ENCODE data around the gene LLCFC1.

LLCFC1 gene

DNA sequence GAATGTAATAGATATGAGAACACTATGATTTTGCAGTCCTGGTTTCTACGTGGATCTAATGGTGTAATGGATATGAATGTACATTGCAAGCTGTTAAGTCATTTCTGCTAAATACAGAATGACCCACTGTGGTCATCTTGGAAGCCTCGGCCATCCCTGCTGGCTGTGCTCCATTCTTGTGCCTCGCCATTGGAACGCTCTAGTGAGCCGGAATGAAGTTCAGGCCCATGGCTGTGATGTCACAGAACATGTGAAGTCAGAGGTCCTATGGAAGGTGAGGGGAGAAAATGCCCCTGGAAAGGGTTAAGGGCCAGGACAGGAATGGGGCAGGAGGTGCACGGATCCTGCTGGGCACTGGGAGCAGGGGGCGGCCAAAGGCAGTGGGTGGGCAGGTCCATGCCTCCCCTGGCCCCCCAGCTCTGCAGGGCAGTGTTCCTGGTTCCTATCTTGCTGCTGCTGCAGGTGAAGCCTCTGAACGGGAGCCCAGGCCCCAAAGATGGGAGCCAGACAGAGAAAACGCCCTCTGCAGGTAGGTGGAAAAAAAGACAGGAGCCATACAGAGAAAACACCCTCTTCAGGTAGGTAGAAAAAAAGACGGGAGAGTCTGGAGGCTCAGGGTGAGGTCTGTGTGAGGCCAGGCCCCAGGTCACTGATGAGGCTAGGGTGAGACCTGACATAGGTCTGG is at the start of gene LLCFC1:
LLCFC1 (plus strand) TSS at position 259 of the 685 bp plus-strand sequence; CDS start at position 397, 138 bp downstream.
- peak; percentile 15 for DNase-seq (ENCODE audit: low read depth)
- no peak within 1 kb of the TSS for H3K4me3 ChIP-seq (ENCODE audit: low read depth, low read length)
- TF ChIP-seq, protein P1, sequence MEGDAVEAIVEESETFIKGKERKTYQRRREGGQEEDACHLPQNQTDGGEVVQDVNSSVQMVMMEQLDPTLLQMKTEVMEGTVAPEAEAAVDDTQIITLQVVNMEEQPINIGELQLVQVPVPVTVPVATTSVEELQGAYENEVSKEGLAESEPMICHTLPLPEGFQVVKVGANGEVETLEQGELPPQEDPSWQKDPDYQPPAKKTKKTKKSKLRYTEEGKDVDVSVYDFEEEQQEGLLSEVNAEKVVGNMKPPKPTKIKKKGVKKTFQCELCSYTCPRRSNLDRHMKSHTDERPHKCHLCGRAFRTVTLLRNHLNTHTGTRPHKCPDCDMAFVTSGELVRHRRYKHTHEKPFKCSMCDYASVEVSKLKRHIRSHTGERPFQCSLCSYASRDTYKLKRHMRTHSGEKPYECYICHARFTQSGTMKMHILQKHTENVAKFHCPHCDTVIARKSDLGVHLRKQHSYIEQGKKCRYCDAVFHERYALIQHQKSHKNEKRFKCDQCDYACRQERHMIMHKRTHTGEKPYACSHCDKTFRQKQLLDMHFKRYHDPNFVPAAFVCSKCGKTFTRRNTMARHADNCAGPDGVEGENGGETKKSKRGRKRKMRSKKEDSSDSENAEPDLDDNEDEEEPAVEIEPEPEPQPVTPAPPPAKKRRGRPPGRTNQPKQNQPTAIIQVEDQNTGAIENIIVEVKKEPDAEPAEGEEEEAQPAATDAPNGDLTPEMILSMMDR (IDR thresholded peaks at IDR 0.05; ENCODE audit: control insufficient read depth, extremely low read depth, insufficient read depth): peak; percentile 54

GRCh38 chr7:142889816-142890215 is 49.5 kb upstream of the LLCFC1 start:
- DNase-seq (ENCODE audit: low read depth): no peak
- H3K4me3 ChIP-seq (ENCODE audit: low read depth, low read length): no peak overlapping the region
- TF ChIP-seq, protein P1 (IDR thresholded peaks at IDR 0.05; ENCODE audit: control insufficient read depth, extremely low read depth, insufficient read depth): no peak

GRCh38 chr7:142890874-142891485 is 48.3 kb upstream of the LLCFC1 start:
- DNase-seq (ENCODE audit: low read depth): no peak
- H3K4me3 ChIP-seq (ENCODE audit: low read depth, low read length): no peak overlapping the region
- TF ChIP-seq, protein P1 (IDR thresholded peaks at IDR 0.05; ENCODE audit: control insufficient read depth, extremely low read depth, insufficient read depth): no peak

- no peak overlapping the region for H3K4me3 ChIP-seq (ENCODE audit: low read depth, low read length)
- no peak for DNase-seq (ENCODE audit: low read depth)
- TF ChIP-seq, protein P1 (IDR thresholded peaks at IDR 0.05; ENCODE audit: control insufficient read depth, extremely low read depth, insufficient read depth): no peak
Observed at GRCh38 chr7:142891490-142892082, 47.7 kb upstream of the LLCFC1 start.

GRCh38 chr7:142892951-142893350 is 46.3 kb upstream of the LLCFC1 start:
- no peak for DNase-seq (ENCODE audit: low read depth)
- TF ChIP-seq, protein P1 (IDR thresholded peaks at IDR 0.05; ENCODE audit: control insufficient read depth, extremely low read depth, insufficient read depth): no peak
- H3K4me3 ChIP-seq (ENCODE audit: low read depth, low read length): no peak overlapping the region

DNA sequence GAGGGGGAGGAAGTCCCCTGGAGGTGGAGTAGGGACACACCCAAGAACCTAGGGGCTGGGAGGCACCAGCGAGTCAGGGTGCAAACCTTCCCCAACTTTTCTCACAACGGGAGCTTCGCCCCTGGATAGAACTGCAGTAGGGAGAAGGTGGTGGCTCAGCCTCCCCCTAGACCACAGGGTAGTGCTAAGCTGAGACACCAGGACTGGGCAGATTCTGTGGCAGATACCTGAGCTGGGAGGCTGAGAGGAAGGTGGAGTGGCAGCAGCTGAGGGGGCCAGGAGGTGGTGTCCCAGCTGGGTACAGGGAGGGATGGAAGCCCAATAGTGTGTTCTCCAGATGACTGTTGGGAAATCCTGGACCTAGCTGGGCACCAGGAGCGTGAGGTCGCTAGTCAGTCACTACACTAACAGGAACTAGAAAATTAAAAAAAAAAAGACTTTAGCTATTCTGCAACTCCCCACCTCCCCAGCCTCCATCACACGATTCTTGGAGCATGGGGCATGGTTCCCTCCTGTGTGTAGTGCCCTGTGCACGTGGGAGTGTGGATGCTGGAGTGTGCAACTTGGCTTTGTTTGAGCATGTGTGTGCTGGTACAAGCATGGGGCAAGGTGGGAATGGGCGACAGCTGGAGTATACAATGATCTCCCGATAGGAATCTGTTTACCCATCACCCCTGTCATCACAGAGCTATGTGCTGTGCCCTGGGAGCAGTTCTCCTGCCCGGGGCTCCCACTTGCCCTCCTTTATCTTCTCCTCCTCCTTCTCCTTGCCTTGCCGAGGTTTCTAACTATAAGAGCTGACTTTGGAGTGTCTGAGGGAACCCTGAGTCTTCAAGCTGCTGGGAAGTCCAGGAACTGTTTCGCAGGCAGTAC is 44.9 kb upstream of the LLCFC1 start:
- DNase-seq (ENCODE audit: low read depth): no peak
- H3K4me3 ChIP-seq (ENCODE audit: low read depth, low read length): no peak overlapping the region
- TF ChIP-seq, protein P1 (IDR thresholded peaks at IDR 0.05; ENCODE audit: control insufficient read depth, extremely low read depth, insufficient read depth): no peak

Data from LNCaP clone FGC (cell line).